Stimulated activated CD8-positive, alpha-beta memory T cell treated with anti-CD3 and anti-CD28 coated beads, Interleukin-15, amount 100 ng/mL, for 1 hour (primary cell): ENCODE measurements around the gene FSCN2.

ENCODE experiments used
- DNase-seq: peaks from one replicate; pipeline ENCODE4 v3.0.0-alpha.2; 2020; ENCODE audit warnings: low read depth

FSCN2 gene

DNA sequence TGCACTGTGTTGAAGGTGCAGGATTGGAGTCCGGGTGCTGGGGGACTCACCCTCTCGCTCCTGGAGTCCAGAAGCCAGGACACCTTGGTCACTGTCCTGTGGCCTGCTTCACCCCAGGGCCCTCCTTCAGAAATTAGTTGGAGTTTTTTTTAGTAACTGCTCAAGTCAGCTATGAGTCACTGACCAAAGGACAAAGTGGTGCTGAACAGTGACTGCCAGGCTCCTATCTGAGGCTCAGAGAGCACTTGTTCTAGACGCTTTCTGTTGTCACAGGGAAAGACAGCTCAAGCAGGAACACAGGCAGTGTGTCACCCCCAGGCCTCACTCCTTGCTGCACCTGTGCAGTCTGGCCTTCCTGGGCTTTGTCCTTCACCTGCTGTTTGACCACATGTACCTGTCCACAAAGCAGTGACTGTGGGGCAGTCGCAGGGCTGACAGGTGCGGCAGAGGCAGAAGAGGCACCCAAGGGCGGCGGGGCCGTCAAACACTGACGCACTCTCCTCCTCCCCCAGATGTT, 28.1 kb downstream of the FSCN2 start:
- DNase-seq, result no peak

DNA sequence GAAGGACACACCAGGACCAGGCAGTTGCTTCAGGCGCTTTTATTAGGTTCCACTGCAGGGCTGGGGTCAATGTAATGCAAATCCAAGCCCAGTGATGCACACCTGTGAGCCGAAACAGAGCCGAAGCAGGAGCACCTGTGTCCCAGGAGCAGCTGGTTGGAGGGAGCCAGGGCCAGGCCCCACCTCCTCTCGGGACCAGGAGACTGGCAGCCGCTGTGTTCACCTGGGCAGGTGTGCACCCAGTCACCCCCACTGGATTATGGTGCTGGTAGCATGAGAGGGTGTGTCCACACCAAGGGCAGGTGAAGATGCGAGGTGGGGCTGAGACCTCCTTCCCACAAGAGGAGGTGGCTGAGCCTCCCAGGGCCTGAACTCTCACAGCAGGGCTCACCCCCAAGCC, 28.7 kb downstream of the FSCN2 start:
- no peak for DNase-seq

DNA sequence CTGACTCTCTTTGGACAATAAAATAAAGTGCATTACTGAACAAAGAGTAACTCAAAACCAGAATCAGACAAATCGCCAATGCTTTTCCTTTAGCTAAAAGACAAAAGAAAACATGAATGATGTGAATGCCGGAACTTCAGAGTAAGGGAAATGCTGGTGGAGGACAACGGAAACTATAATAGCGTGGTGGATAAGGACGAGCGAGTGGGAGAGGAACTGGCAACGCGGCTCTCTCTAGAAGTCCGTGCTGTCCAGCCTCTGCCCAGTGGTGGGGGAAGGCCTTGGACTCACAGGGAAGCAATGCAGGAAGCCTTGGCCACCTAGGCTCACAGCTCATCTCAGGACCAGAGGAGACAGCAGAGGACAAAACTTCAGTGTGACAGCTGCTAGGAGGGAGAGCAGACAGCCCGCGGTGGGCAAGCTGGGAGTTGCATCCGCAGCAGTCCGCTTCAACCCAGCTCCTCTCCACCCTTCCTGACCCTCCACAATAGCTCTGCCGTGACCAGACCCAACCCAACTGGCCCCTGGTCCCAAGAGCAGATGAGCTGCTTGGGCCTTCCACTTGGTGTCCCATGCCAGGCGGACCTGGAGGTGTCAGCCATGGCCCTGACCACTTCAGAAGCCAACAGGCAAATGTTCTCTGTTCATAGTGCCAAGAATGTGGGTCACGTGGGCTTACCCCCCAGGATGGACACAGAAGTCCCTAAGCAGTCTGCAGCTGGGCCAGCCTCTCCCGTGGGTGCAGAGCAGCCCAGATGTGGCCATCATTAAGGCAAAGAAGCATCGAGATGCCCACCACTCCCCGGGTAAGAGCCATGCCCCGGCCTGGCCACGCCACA, 29.3 kb downstream of the FSCN2 start:
- no peak for DNase-seq

DNA sequence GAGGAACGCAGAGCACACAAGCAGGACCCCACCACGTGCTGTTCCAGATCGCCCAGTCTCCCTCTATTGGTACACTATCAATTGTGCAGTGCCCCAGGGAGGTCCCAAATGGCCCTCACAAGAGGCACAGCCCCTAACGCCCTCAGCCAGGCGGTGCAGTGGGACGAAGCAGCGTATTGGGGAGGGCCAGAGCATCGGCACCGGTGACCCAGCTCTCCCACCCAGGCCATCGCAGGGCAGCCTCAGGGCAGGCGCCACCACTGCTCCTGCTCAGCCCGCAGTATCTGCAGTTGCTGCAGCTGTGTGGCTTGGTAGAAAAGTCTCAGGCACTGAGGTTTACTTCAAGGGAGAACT, 29.9 kb downstream of the FSCN2 start:
- DNase-seq, result no peak

DNA sequence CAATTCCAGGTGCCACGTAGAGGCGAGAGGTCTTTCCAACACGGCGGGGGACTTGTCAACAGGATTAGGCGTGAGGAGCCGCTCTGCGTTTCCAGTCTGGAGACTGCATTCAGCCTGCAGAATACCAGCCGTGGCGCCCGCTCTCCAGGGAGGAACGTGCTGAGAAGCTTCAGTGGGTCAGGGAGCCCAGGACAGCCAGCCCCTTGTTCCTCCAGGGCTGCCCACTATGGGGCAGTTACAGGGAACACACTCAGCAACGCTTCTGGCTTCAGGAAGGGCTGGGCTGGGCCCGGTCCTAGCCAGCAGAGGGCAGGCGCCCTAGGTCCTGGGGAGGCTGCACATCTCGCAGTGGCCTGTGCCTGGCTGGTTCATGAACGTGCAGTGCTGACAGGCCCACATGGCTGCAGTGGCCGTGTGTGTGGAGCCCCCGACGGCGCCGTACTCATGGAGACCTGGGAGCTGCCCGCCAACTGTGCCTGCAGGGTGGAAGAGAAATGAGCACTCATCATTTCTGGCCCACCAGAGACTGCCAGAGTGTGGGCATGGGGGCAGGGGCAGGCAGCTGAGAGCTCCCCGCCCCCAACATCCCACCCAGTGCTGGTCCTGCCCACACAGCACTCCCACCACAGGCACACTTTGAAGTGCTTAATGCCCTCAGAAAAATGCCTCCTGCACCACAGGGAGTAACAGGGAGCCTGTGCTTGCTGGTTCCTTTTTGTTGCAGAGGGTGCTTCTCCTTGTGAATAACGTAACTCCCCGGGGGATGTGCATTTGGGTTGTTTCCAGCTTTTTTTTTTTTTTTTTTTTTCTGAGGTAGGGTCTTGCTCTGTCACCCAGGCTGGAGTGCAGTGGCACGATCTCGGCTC, 31.0 kb downstream of the FSCN2 start:
- no peak for DNase-seq

DNA sequence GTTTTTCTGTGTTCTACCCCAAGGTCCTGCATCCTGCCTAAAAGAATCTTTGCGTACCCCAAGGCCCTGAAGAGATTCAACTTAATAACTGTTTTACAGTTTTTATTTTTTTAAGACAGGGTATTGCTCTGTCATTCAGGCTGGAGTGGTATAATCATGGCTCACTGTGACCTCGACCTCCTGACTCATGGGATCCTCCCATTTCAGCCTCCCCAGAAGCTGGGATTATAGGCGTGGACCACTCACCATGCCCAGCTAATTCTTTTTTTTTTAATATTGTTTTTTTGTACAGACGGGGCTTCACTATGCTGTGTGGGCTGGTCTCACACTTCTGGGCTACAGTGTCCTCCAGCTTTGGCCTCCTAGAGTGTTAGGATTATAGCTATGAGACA, 33.3 kb downstream of the FSCN2 start:
- DNase-seq, result no peak

DNA sequence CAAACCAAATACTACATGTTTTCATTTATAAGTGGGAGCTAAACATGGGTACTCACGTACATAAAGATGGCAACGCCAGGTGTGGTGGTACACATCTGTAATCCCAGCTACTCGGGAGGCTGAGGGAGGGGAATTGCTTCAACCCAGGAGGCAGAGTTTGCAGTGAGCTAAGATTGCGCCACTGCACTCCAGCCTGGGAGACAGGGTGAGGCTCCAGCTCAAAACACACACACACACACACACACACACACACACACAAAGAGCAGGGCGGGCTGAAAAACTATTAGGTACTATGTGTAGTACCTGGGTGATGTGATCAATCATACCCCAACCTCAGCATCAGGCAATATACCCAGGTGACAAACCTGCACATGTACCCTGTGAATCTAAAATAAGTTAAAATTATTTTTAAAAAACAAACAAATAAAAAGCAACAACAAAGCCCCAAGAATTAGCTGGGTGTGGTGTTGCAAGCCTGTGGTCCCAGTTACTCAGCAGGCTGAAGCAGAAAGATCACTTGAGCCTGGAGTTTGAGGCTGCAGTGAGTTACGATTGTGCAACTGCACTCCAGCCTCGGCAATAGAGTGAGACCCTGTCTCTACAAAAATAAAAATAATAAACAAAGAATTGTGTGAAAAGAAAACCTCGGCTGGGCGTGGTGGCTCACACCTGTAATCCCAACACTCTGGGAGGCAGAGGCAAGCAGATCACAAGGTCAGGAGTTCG, 35.8 kb downstream of the FSCN2 start:
- no peak for DNase-seq

DNA sequence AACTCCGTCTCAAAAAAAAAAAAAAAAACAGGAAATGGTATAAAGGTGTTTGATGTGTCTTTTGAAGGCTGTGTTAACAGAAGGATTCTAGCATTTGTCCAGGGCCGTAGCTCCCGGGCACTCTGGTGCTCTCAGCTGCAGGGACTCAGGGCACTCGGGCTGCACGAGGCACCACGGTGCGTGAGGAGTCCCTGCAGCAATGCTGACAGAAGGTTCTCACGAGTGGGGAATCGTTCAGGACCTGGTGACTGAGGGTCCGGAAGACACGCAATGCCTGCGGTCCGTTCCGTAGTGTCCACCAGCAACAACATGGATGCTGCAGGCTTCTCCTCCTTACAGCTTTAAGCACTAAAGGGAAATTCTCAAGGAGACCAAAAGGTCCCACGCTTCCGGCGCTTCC, 36.6 kb downstream of the FSCN2 start:
- no peak for DNase-seq

DNA sequence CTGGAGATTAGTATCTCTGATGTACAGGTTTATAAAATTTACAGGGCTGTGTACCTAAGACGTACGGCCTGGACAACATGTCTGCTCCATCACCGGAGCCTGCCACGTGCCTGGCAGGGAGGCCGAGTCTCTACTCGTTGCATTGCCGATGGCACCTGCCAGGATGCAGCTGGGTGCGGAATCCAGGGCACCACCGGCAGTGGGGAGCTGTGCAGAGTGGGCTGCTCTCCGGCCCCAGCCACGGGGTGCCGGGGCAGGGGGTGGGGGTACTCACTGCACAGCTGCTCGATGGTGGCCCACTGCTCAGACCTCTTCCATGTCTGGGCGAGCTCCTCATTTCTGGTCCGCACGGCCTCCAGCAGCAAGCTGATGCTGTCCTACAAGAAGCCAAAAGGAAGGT, 37.1 kb downstream of the FSCN2 start:
- DNase-seq, result no peak

DNA sequence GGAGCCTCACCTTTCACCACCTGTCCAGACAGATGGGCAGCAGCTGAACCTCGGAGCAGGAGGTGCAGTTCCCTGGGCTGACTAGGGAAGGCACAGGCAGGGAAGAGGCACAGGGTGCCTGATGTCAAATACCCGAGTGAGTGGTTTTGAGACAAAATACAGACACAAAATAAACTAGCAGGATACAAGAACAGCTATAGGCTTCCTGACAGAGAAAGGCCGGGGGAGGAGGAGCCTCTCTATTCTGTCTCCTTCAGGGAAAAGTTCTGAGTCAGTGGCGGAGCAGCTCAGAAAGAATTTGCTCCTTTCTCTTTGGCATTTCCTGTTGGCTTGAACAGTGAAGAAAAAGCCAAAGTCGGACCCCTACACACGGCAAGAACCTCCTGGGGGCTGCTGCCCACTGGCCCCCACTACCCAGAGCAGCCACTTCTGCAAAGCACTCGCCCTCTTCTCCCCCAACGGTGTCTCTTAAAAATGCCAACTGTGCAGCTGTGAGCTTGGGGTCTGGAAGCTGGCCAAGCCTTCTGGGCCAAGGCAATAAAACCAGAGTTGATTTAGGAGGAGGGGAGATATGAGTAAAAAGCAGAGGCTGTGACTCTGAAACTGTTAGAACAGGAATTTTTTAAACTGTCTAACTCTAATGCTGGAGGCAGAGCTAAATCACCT, 38.4 kb downstream of the FSCN2 start:
- DNase-seq, result no peak

DNA sequence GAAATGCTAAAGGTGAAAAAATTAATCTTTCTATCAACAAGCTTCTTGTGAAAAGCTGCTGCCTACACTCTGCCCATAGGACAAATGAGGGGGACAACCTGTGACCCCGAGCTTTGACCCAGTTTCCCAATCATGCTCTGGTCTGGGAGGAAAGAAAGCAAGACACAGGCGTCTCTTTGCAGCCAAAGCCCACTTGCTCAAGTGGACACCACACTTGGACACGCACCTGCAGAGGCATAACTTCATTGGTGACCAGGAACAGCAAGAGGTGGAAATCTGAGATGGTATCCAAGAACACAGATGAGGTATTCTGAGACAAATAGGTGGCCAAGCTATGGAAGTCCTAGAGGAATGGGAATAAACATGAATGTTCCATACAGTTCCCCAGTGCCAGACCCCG, 39.0 kb downstream of the FSCN2 start:
- DNase-seq, result no peak

DNA sequence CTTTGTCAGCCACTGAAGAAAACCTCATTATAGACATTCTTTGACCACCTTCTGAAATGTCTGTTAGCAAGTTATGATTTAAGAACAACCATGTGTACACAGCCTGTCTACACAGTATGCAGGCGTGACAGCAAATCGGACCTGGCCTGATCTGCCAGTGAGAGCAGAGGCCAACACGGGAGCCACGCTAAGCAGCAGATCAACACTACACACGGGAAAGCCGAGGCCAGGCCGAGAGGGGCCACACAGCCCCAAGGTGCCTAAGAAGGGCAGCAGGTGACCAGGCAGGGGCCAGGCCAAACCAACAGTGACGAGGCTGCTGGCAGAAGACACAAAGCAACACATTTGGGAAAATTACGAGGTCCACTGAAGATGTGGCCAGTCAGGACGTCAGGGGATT, 40.2 kb downstream of the FSCN2 start:
- DNase-seq, result no peak

DNA sequence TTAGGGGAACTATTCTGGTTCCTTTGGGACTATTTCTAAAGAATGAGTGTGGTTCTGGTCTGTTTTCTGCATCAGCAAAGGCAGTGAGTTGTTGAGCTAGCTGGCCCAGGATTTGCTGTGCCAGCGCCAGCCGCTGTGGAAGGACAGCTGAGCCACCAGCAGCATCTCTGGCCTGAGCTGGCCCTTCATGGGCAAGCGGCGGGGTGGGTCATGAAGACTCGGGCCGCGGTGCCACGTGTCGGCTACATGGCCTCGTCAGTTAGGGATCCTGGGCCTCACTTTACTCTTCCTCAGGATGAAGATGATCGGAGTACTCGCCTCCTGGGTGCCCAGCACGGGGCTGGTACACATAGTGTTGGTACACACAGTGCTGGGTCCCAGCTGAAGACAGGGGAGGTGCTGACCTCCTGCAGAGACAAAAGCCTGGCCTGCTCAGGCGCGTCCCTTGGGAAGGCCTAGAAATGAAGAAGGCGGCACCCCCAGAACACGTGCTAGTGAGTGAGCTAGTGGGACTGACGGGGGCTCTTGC, 41.9 kb downstream of the FSCN2 start:
- no peak for DNase-seq

DNA sequence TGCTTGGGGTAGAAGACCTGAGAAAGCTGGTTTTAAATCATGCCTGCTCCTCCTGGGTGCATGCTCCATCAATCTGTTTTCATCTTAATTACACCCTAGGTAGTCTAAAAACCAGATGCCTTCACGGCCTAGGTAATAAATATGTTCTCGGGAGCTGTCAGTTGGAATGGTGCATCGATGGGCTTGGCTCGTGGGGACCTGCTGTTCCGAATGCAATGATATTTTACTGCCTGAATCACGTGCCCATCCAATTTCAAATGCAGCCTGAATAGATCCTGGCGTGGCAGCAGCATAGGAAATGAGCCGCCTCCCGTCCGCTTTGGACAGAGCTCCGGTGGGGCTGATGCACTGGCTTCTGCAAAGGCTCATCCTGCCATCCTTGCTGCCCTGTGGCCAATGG, 42.8 kb downstream of the FSCN2 start:
- DNase-seq, result no peak

DNA sequence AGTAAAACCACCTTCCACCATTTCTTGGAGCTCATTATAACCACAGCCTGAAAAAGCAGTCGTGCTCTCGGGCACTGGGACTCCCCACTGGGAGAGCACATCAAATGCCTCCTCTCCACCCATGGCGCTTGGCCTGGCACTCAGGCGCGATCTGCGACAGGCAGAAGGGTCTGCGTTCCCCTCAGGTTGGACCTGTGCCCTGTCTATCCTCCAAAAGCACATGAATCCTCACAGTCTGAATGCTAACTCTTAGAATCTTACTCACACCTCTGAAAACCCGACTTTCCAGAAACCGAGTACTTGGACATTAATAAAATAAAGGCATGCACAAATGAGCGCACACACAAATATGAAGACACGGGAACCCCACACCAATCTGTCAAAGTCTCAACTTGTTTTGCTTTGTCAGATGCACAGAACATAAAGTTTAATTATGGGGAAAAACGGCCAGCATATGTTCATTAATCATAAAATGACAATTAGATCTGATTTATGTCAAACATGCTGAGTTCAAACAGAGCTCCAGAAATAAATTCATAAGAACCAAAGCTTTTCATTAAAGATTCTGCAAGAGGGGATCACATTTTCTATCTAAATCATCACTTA, 44.5 kb downstream of the FSCN2 start:
- DNase-seq, result no peak

DNA sequence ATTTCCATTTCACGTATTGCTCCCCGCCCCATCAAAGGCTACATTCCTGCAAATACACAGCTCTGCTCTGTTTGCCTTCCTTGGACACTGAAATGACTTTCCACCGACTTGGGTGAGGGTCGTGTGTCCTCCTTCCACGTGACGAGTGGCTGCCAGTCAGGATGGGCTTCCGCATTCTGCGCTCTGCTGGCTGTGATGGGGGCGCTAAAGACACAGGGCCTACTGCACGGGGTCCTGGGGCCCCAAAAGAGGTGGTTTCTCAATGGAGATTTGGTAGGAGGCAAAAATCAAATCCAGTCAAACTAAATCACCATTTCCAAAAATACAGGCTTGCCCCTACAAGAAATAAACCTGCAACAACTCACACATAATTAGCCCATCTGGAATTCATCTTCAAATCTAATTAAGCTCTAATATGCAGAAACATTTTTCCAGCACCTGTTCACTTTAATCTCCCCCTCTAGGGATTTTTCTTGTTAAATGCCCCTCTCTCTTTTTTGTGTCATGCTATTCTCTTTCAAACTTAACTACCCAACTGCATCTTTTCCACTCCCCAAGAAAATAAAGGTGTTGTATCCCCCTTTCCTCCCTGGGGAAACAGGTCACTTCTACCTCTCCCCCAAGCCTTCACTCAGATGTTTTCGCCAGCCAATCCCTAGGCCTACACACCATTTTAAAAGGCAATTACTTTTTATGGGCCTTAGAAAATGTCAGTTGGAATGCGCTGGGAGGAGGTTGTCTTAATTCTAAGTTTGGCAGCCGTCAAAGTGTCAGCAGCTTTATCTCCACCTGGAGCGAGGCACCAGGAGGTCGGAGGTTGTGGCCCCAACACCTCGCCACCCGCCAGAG, 45.8 kb downstream of the FSCN2 start:
- no peak for DNase-seq

DNA sequence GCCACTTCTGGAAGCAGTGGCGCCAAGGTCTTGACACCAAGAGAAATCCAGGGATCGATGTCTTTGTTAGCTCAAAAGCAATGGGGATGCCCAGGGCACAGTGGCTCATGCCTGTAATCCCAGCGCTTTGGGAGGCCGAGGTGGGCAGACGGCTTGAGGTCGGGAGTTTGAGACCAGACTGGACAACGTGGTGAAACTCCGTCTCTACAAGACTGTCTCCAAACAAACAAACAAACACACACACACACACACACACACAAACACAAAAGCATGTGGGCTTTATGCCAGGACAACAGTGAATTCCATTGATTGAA, 46.4 kb downstream of the FSCN2 start:
- DNase-seq, result no peak

DNA sequence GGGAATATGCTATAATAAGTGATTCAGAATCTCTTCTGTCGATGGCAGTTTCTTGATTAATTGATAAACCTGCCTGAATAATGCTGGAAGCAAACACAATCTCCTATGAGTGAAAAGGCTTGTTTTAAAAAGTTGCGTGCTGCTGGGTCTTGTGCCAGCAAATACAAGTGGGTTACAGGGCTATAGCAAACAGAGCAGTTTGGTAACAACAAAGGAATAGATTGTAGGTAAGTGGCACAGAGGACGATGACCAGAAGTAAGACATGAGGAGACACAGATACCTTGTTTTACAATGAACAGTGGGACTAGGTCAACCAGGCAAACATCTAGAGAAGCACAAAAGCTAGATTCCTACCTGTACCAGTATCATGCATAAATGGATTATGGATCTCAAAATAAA, 47.7 kb downstream of the FSCN2 start:
- DNase-seq, result no peak

DNA sequence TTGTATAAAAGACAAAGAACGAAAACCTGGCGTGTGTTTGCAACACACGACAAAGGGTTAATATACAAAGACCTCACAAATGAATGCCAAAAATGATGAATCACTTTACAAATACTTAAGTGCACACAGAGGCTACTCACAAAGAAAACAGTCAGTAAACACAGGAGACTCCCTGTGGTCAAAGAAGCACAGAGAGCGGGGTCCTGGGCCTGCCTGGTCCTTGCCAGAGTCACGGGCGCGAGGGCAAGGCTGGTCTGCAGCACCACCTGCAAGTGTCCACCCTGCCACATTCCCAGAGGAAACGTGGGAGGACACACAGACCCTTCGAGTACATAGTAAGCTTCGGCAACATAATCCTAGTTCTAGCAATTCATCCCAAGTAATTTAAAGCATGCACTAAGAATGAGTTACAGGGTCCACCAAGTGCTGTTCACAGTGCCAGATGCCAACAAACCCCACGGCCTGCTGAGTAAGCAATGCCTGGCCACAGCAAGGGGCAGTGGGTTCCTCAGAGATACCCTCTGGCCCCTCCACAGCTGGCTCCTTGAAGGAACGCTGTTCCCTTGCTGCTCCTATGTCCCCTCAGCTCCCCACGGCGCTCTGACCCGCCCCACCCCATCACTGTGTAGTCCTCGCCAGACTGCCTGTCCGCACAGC, 48.6 kb downstream of the FSCN2 start:
- DNase-seq, result no peak
